Activated CD8-positive, alpha-beta memory T cell treated with anti-CD3 and anti-CD28 coated beads for 36 hours (primary cell): ENCODE measurements around the gene TRA2A. TPM values are rescaled to one million over a fixed set of nuclear protein-coding genes. Genes with fewer than 3 reads are reported as not detected.
"Not testable (repeated sequence)": the region's sequence is repeated elsewhere in the genome, so short reads cannot be mapped to it uniquely, and the experiment has no call there.

Experiments
- CTCF ChIA-PET: fragments of 350-600 bp; sonication (Branson Sonifier 250); formaldehyde crosslinking; loops from one replicate; lab custom pipeline; 2021; ENCODE audit warnings: antibody characterized with exemption; lab: Charles Lee
- POLR2A ChIA-PET: fragments of 350-600 bp; sonication (Branson Sonifier 250); formaldehyde crosslinking; loops from one replicate; lab custom pipeline; 2021; ENCODE audit warnings: antibody characterized with exemption; lab: Charles Lee
- total RNA-seq, 2 experiments: library from RNA; stranded (reverse); gene quantifications; one replicate each; pipeline ENCODE4 v1.2.3, GENCODE V29; 2021

The TRA2A gene
- total RNA-seq, 2 experiments from 2014 or later = 81.0 to 81.6 TPM

DNA sequence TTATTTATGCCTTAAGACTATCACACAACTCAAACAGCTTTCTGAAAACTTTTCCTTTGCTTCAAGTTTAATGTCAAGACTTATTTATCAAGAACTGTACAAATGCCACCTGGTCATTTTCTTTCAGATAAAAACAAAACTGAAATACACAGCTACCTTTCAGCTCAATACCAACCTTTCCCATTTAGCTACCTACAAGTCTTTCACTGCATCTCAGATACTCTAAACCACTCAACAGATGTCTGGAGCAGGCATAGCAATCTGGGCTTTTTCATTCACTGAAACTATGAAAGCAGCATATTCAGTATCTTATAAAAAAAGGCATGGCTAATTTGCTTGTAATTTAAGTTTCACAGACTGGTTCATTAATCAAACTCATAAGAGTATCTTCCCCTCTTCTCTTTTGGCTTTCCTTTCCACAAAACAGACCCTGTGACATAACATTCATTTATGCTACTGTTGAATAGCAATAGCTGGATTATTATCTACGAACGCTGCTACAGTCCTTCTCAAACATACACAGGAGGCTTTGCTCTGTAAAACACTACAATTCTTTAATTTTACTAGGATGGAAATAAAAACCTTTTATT lies 8.2 kb downstream of the TRA2A start:
- ChIA-PET CTCF (interaction anchor here (1.1 to 1.3 kb wide), 2 partner anchors 9 to 23 kb away, joined by 3 read pairs; no protein-coding TSS in a partner anchor), POLR2A (no interaction called here)

DNA sequence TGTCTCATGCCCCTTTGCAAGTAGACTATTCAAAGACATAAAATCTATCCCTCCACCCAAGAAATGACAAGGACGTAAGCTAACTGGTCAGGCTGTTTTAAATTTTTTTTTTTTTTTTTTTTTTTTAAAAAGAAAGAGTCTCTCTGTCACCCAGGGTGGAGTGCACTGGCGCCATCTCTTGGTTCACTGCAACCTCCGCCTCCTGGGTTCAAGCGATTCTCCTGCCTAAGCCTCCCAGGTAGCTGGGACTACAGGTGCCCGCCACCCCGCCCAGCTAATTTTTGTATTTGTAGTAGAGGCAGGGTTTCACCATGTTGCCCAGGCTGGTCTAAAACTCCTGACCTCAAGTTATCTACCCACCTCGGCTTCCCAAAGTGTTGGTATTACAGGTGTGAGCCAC lies 11.2 kb downstream of the TRA2A start:
- ChIA-PET POLR2A (no interaction called here), CTCF (interaction anchor here (0.7 to 1.2 kb wide), 4 partner anchors 13 to 248 kb away, joined by 3 to 6 read pairs (median 3); no protein-coding TSS in a partner anchor)

DNA sequence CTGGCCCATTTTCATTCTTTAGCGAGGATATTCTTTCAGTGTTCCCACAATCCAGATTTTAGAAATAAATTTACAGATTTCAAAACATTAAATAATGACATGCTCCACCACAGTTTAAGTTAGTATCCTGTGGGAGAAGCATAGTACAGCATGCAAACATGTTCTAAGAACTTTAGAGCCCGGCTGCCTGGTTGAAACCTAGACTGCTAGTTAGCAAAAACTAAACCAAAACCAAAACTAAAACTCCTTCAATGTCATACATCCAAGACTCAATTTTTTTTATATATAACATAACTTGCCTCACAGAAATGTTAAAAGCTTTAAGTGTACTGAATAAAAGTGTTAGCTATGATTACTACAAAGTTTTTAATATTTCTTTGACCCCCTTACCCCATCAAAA lies 17.0 kb downstream of the TRA2A start:
- ChIA-PET POLR2A (interaction anchor here (0.5 to 0.7 kb wide), 3 partner anchors 12 to 629 kb away, joined by 3 to 4 read pairs (median 4); no protein-coding TSS in a partner anchor), CTCF (interaction anchor here (0.7 to 2.6 kb wide), 3 partner anchors 9 to 1151 kb away, joined by 3 to 7 read pairs (median 3); no protein-coding TSS in a partner anchor)

DNA sequence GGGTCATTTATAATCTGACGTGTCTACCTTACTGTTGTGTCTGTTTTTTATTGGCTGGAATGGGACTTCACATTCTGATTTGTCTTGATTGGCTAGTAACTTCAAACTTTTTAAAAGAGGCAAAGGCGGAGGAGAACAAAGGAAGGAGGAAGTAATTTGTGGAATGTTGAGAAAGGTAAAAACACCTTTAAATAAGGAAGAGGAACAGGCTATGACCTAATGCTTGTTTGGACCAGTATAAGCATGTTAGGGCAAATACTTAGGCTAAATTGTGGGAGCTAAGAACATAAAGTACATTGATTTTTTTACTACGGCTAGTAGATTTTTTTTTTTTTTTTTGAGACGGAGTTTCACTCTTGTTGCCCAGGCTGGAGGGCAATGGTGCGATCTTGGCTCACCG lies 18.0 kb downstream of the TRA2A start:
- POLR2A ChIA-PET = not testable (repeated sequence)
- CTCF ChIA-PET = interaction anchor here (0.6 to 1.0 kb wide), 2 partner anchors 10 to 41 kb away, joined by 3 to 5 read pairs; no protein-coding TSS in a partner anchor

DNA sequence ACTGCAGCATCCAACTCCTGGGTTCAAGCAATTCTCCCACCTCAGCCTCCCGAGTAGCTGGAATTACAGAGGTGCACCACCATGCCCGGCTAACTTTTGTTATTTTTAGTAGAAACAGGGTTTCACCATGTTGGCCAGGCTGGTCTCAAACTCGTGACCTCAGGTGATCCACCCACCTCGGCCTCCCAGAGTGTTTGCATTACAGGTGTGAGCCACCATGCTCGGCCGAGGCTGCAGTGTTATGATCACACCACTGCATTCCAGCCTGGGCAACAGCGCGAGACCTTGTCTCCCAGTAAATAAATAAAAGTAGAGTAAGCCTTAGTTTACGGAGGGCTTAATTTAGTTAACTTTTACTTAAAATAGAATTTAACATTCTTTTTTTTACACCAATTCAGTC lies 37.8 kb downstream of the TRA2A start:
- ChIA-PET POLR2A (no interaction called here), CTCF (no interaction called here)

DNA sequence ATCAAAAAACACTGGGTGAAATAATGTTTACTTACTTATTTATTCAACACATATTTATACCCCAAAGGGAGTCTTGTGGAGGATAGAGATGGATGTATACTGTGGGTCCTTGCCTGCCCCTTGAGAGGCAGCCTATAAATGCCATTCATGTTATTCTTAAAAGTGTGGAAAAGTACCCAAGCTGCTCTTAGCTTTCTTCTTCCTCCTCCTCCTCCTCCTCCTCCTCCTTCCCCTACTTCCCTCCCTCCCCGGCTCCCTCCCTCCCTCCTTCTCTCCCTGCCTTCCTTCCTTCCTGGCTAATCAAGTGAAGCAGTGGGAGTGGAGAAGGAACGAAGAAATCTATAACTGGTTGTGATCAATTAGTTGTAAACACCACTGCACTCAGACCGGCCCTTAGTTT lies 40.3 kb downstream of the TRA2A start:
- CTCF ChIA-PET = no interaction called here
- POLR2A ChIA-PET = interaction anchor here (0.7 kb wide), 1 partner anchor 179 kb away, joined by 3 read pairs; no protein-coding TSS in a partner anchor

DNA sequence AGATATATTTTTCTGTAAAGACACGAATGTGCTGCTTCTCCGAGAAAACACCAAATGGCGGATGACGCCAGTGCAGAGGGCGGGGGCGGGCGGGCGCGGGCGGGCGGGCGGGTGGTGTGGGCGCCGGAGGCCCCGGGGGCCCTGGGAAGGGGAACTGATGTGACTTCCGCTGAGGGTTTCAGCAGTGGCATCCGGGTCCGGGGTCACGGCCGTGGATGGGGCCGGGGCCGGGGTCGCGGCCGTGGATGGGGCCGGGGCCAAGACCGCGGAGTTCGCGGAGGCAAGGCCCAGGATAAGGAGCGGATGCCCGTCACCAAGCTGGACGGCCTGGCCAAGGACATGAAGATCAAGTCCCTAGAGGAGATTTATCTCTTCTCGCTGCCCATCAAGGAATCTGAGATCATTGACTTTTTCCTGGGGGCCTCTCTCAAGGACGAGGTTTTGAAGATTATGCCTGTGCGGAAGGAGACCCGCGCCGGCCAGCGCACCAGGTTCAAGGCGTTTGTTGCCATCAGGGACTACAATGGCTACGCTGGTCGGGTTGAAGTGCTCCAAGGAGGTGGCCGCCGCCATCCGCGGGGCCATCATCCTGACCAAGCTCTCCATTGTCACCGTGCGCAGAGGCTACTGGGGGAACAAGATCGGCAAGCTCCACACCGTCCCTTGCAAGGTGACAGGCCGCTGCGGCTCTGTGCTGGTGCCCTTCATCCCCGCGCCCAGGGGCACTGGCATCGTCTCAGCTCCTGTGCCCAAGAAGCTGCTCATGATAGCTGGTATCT lies 41.2 kb downstream of the TRA2A start:
- POLR2A ChIA-PET = interaction anchor here (1.5 kb wide), 1 partner anchor 40 kb away, joined by 4 read pairs; no protein-coding TSS in a partner anchor
- CTCF ChIA-PET = interaction anchor here (1.1 kb wide), 1 partner anchor 218 kb away, joined by 3 read pairs; no protein-coding TSS in a partner anchor

DNA sequence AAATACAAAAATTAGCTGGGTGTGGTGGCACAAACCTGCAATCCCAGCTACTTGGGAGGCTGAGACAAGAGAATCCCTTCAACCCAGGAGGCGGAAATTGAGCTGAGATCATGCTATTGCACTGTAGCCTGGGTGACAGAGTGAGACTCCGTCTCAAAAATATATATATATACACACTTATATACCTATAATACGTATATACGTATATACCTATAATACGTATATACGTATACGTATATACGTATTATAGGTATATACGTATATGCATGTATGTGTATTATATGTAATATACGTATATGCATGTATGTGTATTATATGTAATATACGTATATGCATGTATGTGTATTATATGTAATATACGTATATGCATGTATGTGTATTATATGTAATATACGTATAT lies 43.1 kb downstream of the TRA2A start:
- CTCF ChIA-PET = interaction anchor here (0.7 kb wide), 1 partner anchor 156 kb away, joined by 4 read pairs; no protein-coding TSS in a partner anchor
- POLR2A ChIA-PET = not testable (repeated sequence)

DNA sequence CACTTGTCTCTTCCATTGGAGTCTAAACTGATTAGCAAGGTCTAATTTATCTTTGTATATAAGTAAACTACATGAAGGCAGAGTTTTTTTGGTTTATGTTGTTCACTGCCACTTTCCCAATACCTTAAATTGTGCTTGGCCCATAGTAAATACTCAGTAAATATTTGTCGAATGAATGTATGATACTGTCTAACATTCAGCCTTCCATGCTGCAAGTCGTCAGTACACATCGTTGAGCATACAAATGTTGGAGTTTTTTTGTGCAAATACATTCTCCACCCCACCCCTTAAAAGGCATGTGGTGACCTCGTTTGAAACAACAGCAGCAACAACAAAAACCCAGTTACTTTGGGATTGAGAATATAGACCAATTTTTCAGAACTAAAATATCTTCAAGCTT lies 44.1 kb downstream of the TRA2A start:
- ChIA-PET POLR2A (interaction anchor here (0.5 kb wide), 1 partner anchor 13 kb away, joined by 4 read pairs; no protein-coding TSS in a partner anchor), CTCF (interaction anchor here (0.8 to 1.3 kb wide), 2 partner anchors 11 to 214 kb away, joined by 3 read pairs; no protein-coding TSS in a partner anchor)

DNA sequence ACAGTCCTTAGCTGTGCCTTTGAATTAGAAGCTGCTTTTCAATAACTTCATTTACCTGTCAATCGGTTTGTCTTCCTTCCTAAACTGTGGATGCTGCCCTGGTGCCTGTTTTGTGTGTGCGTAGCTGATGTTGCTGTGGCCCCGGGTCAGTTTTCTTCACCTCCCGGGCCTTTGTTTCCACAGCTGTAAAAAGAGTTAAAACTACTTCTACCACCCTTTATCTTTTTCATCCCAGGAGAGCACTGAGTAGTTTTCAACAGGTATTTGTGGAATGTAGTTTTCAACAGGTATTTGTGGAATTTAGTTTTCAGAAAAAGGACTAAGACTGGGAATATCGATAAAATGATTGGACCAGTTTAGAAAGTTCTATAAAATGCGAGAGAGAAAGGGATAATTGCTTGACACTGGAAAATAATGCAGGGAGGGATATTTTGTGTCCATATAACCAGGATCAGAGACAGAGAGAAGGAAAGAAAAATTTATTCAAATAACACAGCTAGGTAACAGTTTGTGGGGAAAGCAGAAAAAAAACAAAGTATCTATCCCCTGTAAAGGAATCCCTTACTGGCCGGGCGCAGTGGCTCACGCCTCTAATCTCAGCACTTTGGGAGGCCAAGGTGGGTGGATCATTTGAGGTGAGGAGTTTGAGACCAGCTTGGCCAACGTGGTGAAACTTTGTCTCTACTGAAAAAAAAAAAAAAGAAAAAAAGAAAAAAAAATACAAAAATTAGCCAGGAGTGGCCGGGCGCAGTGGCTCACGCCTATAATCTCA lies 45.6 kb downstream of the TRA2A start:
- CTCF ChIA-PET = interaction anchor here (1.3 kb wide), 1 partner anchor 9 kb away, joined by 3 read pairs; no protein-coding TSS in a partner anchor
- POLR2A ChIA-PET = no interaction called here

DNA sequence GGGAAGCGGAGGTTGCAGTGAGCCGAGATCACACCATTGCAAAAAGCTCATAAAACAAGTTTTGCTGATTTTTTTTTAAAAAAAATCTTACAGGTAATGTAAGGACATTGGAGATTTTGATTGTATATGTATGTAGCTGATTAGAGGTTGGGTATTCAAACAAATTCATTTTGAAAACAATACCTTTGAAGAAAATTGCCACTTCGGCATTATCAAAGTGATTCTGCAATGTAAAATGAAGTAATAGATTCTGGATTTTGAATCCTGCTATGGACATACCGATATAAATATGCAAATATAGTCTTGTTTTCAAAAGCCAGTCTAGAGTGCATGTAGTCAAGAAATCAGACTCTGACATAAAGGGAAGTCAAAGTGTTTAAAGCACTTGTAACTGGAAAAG lies 49.1 kb downstream of the TRA2A start:
- ChIA-PET CTCF (no interaction called here), POLR2A (no interaction called here)

DNA sequence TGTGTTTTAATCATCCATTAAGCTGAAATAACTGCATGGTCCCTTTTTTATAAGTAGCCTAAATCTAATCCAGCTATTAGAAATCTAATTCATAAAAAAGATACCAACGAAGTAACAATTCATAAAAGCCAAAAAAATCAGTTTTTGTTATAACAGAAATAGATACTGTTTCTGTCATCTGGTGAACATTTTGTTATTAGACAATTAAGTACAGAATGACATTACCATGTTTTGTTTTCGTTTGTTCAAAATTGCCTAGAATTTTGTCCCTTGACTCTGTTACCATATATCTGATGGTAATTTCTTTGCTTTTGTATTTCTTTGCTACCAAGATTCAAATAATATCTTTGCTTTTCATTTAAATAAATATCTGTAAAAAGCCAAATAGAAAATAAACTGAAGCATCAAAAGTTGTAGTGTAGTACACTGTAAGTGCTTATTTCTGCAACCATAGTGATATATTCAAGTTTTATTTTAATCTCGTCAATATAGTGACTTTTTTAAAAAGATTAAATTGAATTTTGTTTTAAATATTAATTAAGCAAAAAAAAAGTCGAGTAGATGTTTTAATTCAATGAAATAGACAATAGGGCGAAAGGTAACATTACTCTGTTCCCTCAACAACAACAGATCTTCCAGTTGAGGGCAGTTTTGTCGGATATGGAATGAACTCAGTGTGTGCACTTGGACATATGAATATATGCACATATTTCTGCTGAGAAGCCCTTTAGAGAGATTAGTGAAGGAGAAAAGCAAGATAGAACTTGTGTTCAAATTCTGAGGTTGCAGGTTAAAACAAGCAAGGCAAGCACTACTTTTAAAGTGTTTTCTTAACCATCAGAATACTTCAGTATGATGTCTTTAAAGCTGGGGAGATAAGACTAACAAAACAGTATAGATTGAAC lies 53.6 kb downstream of the TRA2A start:
- CTCF ChIA-PET = interaction anchor here (1.1 kb wide), 1 partner anchor 61 kb away, joined by 3 read pairs; no protein-coding TSS in a partner anchor
- POLR2A ChIA-PET = no interaction called here

DNA sequence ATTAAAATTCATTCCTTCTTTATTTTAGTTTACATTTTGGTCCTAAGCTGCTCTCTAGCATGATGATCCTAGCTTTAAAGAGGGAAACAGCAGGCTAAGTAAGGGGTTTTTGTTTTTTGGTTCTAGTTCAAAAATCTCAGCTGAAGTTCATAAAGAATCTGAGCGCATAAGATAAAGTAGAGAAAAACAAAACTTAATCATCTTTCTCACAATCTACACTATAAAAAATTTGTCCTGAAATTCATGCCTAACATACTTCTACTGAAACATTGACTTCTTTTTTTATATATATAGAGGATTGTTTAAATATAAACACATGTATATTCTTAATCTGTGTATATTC lies 54.7 kb downstream of the TRA2A start:
- POLR2A ChIA-PET = no interaction called here
- CTCF ChIA-PET = interaction anchor here (1.1 kb wide), 1 partner anchor 10 kb away, joined by 3 read pairs; no protein-coding TSS in a partner anchor

DNA sequence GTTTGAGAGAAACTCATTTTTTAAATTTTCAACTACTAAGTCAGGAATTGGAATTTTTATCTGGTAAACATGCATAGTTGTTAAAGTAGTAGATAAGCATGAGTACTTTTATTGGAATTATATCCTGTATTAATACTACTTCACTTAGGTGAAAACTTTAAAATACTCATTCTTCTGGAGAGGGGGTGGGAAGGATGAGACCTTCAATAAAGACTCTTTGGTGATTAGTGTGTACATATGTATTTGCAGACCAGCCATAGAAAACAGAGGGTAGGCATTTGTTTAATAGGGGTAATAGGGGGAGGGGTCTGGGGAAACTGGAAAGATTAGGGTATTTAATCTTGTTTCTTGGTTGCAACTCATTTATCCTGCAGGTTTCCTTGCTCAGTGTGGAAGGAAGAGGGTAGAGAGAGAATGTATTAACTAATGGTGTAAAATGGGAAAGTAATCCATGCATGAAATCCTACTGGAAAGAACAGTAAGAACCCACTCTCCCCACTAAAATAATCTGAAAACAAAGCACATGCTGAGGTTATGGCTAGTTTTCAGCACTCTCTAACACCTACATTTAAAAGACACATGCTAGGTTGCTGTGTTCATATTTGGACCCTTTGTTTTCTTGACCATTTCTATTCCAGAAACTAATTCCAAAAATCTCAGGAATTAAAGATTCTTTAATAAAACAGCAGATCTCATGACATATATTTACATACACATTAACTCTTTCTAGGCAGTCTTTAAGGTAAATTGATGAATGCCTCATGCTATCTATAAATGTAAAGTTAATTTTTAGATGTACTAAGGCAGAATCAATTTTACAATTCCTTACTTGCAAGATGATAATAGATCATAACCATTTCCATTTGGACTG lies 55.3 kb downstream of the TRA2A start:
- ChIA-PET POLR2A (no interaction called here), CTCF (interaction anchor here (1.1 kb wide), 1 partner anchor 11 kb away, joined by 3 read pairs; no protein-coding TSS in a partner anchor)

DNA sequence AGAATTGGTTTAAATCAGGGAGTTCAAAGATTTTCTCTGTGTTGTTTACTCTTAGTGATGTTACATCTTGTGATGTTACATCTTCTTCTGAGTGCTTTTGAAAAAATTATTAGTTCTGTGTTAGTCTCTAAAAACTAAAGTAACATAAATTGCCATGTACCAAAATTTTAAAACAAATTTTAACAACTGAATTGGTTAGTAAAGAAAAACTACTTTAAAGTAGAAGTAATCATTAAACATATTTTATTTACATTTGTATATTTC lies 56.3 kb downstream of the TRA2A start:
- ChIA-PET CTCF (no interaction called here), POLR2A (no interaction called here)

DNA sequence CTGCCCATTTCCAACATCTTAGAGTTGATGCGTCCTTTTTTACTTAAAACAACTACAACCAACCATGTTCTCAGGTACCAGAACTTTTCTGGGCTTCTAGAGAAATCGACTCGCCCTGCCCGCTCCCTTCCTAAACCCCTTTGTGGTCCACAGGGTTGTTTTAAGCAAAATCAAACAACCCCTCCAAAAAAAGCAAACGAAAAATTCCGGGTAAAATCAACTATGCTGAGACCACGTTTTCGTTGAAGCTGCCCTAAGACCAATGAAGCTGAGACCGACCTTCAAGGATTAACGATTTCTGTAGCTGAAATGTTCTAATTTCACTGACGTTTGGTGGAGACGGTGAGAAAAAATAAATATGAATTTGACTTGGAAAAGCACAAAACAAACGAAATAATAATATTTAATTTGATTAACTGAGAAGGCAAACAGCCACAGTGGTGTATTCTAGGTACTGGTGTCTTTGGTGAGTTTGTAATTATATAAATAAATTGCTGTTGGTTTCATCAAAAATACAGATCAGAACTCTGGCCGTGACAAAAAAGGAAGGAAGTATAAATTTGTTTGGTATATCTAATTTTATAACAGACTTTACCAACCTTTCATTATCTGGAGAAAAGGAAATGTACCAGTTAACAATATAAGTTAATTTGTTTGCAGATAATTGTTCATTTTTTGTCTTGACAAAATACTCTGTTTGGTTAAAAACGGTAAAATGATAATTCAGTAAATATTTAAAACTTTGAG lies 56.8 kb downstream of the TRA2A start:
- ChIA-PET POLR2A (no interaction called here), CTCF (no interaction called here)
